Spinal cord (tissue), 10 donors: ENCODE measurements around the gene CDCA3. TPM values are rescaled to one million over a fixed set of nuclear protein-coding genes. Genes with fewer than 3 reads are reported as not detected.
A peak's percentile ranks its signal among the peaks of the same experiment; 100 is the strongest.
"Not testable (repeated sequence)": the region's sequence is repeated elsewhere in the genome, so short reads cannot be mapped to it uniquely, and the experiment has no call there.

Experiments
- DNase-seq, 6 donors: peaks; one replicate each; pipeline versions ENCODE4 v3.0.0 to v3.0.0-alpha.2; 2013 to 2015; ENCODE audit warnings: low spot score in 6 of 6, low read depth in 4 of 6
- H3K27ac ChIP-seq: one replicate; pipeline ENCODE4 v1.5.1; 2013; ENCODE audit warnings: low read depth, low read length, control low read depth
- H3K27me3 ChIP-seq: one replicate; pipeline ENCODE4 v1.6.1; 2013; ENCODE audit warnings: low read length; ENCODE audit not compliant: control insufficient read depth, insufficient read depth
- H3K36me3 ChIP-seq: one replicate; pipeline ENCODE4 v1.6.1; 2013; ENCODE audit warnings: low read length; ENCODE audit not compliant: control insufficient read depth, insufficient read depth
- H3K4me1 ChIP-seq: one replicate; pipeline ENCODE4 v1.6.1; 2013; ENCODE audit warnings: low read length; ENCODE audit not compliant: control insufficient read depth, insufficient read depth
- H3K4me3 ChIP-seq: one replicate; pipeline ENCODE4 v1.5.1; 2013; ENCODE audit warnings: low read depth, low read length, control low read depth
- H3K9me3 ChIP-seq: one replicate; pipeline ENCODE4 v1.6.1; 2013; ENCODE audit warnings: low read length; ENCODE audit not compliant: control insufficient read depth, insufficient read depth
- WGBS: methylation state at CpG from one replicate; pipeline ENCODE4 v1.1.5; 2013; ENCODE audit warnings: missing lambda C conversion rate; ENCODE audit not compliant: insufficient coverage; 5-methylcytosine and 5-hydroxymethylcytosine counted together
- polyA plus RNA-seq, 2 donors: library from polyadenylated mRNA; unstranded; fragments of 120-200 nt; gene quantifications; one replicate each; pipeline ENCODE4 v1.2.1, GENCODE V29; 2013; ENCODE audit not compliant: insufficient read length in 2 of 2
- total RNA-seq, 2 donors: library from RNA; depleted of rRNA in 1 of 2; stranded (reverse); fragments of 120-200 nt in 1 of 2; fragments of >200 nt in 1 of 2; gene quantifications; one replicate each; pipeline versions ENCODE4 v1.2.3 to v1.2.4, GENCODE V29; 2013 to 2014
- donor health status: healthy.

The CDCA3 gene
- total and polyA plus RNA-seq, 4 donors: 4.8 to 22.5 (median 17.5) TPM

- under 1% methylated on average over 66 of the region's 66 CpGs for WGBS
- Histone ChIP-seq H3K27me3 (no peaks in the 10 kb centered on the region), H3K36me3 (peaks cover 29% of the 10 kb centered on the region), H3K27ac (peak within 1 kb of the TSS; percentile 92), H3K4me3 (peak within 1 kb of the TSS; percentile 73), H3K9me3 (no peaks in the 10 kb centered on the region), H3K4me1 (peaks cover 47% of the 10 kb centered on the region)
- peak; percentile 75 to 98 (median 88) for DNase-seq
These were observed 22.3 kb upstream of the CDCA3 start, which contains the start of gene SPSB2 for GRCh38 chr12:6873094-6874014. TSS of gene SPSB2 (minus strand) at chr12:6873303. CDS start at chr12:6872901, 402 bp downstream.

DNA sequence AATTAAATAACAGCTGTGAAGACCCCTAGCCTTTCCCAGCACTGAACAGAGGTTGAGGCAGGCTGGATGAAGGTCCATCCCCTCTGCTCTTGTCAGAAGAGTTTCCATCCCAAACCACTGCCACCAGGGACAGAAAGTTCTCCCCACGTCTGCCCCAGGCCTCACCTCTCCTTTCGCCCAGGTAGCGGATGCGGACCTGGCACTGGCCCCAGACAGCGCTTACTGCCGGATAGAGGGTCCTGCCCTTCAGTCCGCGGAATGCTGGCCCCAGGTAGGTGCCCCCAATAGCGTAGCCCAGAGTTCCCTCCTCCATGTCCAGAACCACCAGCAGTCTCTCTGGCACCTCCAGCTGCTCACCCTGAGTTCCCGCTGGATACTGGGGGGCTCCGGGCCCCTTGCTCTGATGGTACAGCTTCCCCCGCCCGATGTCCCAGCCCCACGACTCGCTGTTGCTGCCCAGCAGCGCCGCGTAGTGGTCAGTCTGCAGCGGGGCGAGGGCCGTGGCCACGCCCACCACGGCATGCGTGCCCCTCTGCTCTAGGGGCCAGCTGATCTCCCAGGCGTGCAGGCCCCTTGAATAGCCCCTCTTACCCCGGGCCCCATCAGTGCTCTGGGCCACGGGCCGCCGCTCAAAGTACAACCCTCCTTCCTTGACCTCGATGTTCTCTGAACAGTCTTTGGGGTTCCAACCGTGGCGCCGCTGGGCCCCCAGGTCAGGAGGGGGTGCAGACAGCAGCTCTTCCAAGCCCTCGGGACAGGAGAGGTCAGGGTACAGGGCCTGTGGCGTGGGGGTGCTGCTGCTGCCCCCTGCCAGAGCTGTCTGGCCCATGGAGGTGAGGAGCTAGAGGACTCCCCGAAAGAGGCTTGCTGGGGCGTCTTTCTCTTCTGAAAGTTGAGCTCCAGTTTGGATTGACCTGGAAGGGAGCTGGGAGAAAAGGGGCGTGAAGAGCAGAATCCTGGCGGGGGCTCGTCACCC lies 21.3 kb upstream of the CDCA3 start:
- Histone ChIP-seq H3K9me3 (no peaks in the 10 kb centered on the region), H3K27me3 (no peaks in the 10 kb centered on the region), H3K4me3 (peak overlapping the region; percentile 73), H3K36me3 (peaks cover 29% of the 10 kb centered on the region), H3K27ac (peak overlapping the region; percentile 76), H3K4me1 (peaks cover 50% of the 10 kb centered on the region)
- DNase-seq: peak in 5 of 6 donors; percentile 63 to 92 (median 68)
- 1% methylated on average over 35 of the region's 40 CpGs for WGBS

GRCh38 chr12:6871052-6871957 lies 20.2 kb upstream of the CDCA3 start:
- no peaks in the 10 kb centered on the region for H3K9me3 ChIP-seq
- peaks cover 33% of the 10 kb centered on the region for H3K36me3 ChIP-seq
- WGBS: 80% methylated on average over 11 of the region's 12 CpGs
- H3K4me1 ChIP-seq: peaks cover 56% of the 10 kb centered on the region
- no peak for DNase-seq
- no peak overlapping the region for H3K27ac ChIP-seq
- peak overlapping the region; percentile 73 for H3K4me3 ChIP-seq
- H3K27me3 ChIP-seq: no peaks in the 10 kb centered on the region

DNA sequence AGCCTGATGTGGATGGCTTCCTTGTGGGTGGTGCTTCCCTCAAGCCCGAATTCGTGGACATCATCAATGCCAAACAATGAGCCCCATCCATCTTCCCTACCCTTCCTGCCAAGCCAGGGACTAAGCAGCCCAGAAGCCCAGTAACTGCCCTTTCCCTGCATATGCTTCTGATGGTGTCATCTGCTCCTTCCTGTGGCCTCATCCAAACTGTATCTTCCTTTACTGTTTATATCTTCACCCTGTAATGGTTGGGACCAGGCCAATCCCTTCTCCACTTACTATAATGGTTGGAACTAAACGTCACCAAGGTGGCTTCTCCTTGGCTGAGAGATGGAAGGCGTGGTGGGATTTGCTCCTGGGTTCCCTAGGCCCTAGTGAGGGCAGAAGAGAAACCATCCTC lies 19.2 kb upstream of the CDCA3 start:
- peaks cover 56% of the 10 kb centered on the region for H3K4me1 ChIP-seq
- not testable (repeated sequence) for H3K4me3 ChIP-seq
- 100% methylated on average over 1 of the region's 4 CpGs for WGBS

DNA sequence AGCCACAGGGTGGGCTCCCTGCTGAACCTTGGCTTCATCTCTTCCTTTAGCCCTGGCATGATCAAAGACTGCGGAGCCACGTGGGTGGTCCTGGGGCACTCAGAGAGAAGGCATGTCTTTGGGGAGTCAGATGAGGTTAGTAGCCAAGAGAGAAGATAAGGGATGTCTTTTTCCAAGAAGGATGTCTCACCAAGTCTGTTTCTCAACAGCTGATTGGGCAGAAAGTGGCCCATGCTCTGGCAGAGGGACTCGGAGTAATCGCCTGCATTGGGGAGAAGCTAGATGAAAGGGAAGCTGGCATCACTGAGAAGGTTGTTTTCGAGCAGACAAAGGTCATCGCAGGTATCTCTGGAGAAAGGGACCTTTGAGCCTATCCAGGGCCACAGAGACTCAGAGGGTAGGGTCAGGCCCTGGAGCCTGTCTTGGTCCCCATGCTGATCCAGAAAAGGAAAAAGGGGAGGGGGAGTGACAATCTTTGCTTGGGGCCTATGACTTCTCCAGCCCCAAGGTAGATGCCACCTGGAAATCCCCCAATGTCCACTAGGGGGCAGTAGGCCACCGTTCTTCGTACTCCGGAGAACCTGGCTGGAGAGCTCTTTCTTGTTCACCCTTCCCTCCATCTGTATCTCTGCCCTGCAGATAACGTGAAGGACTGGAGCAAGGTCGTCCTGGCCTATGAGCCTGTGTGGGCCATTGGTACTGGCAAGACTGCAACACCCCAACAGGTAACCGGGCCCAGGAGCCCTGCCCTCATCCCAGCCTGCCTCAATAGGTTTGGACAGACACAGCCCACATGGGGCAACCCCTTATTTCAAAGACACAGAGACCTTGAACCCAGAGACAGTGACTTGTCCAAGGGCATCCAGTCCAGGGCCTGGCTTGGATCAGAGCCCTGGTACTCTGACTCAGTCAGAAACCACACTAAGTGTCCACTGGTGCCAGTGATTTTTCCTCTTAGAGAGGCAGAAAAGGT lies 18.2 kb upstream of the CDCA3 start:
- Histone ChIP-seq H3K27ac (no peak overlapping the region), H3K36me3 (peaks cover 53% of the 10 kb centered on the region), H3K9me3 (no peaks in the 10 kb centered on the region), H3K4me1 (peaks cover 51% of the 10 kb centered on the region), H3K4me3 (peak overlapping the region; percentile 69), H3K27me3 (no peaks in the 10 kb centered on the region)
- 30% methylated on average over 12 of the region's 12 CpGs for WGBS
- peak in 5 of 6 donors; percentile 59 to 94 (median 70) for DNase-seq

More for the DNA sequence above, 19.2 kb upstream of the CDCA3 start:
- not testable (repeated sequence) for H3K9me3 ChIP-seq, H3K27ac ChIP-seq, DNase-seq, H3K27me3 ChIP-seq
- H3K36me3 ChIP-seq: peaks cover 43% of the 10 kb centered on the region

DNA sequence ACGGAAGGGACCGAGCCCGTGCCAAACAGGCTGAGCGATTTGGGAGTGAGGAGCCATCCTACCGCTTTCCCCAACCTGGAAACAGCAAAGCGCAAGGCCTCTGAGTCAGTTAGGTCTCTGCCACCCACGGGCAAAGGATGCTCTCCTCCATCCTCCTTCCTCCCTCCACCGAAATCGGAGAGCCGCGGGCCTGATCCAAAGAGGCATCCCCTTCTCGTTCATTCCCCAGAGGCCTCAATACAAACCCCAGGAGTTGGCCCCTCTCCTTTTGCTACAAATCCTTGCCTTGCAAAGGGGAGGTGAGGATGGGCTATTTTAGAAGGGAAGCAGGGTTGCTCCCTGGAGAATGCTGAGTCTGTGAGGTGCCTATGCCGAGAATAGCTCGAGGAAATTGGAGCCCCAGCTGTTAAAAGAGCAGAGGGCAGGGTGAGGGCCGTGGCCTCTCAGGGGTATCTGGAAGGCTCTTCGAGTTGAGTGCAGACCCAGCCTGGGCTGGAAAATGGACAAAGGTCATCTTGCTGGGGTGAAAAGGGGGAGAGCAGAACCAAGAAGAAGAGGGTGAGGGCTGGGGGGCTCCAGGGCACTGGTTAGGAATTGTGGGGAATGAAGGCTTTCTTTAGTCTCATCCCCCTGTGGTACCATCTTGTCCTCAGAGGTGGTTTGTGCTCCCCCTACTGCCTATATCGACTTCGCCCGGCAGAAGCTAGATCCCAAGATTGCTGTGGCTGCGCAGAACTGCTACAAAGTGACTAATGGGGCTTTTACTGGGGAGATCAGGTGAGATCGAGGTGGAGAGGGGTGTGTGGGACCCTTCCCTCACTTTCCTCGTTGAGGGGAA lies 17.3 kb upstream of the CDCA3 start:
- H3K27ac ChIP-seq: peak overlapping the region; percentile 86
- under 1% methylated on average over 13 of the region's 22 CpGs for WGBS
- DNase-seq: peak in 2 of 6 donors; percentile 43 to 51
- H3K36me3 ChIP-seq: peaks cover 62% of the 10 kb centered on the region
- H3K9me3 ChIP-seq: no peaks in the 10 kb centered on the region
- peak overlapping the region; percentile 69 for H3K4me3 ChIP-seq
- peaks cover 42% of the 10 kb centered on the region for H3K4me1 ChIP-seq
- H3K27me3 ChIP-seq: no peaks in the 10 kb centered on the region

GRCh38 chr12:6867413-6868210 lies 16.5 kb upstream of the CDCA3 start, which contains the start of gene TPI1:
TSS of gene TPI1 (plus strand) at chr12:6867531. CDS start at chr12:6867567, 36 bp downstream.
- H3K4me1 ChIP-seq: peaks cover 38% of the 10 kb centered on the region
- H3K9me3 ChIP-seq: no peaks in the 10 kb centered on the region
- H3K4me3 ChIP-seq: peak within 1 kb of the TSS; percentile 69
- H3K36me3 ChIP-seq: peaks cover 68% of the 10 kb centered on the region
- peak within 1 kb of the TSS; percentile 86 for H3K27ac ChIP-seq
- peak in 5 of 6 donors; percentile 47 to 91 (median 73) for DNase-seq
- no peaks in the 10 kb centered on the region for H3K27me3 ChIP-seq
- WGBS: under 1% methylated on average over 86 of the region's 86 CpGs
